D721Med (cell line): ENCODE measurements around the gene AGAP1.

ENCODE experiments used
- DNase-seq: peaks from one replicate; pipeline ENCODE4 v3.0.0; 2011; ENCODE audit warnings: low spot score; ENCODE audit not compliant: insufficient read length
- FAIRE-seq: peaks from 2 replicates; lab custom pipeline; 2011; peaks lifted over from hg19 to GRCh38; lab: Jason Lieb, UNC
- TF ChIP-seq, protein P1 (sequence below): IDR thresholded peaks from 2 replicates; pipeline ENCODE4 v1.5.1; 2012; ENCODE audit warnings: mild to moderate bottlenecking, control low read depth; ENCODE audit not compliant: insufficient read depth; ENCODE audit errors: missing control alignments

Gene AGAP1

DNA sequence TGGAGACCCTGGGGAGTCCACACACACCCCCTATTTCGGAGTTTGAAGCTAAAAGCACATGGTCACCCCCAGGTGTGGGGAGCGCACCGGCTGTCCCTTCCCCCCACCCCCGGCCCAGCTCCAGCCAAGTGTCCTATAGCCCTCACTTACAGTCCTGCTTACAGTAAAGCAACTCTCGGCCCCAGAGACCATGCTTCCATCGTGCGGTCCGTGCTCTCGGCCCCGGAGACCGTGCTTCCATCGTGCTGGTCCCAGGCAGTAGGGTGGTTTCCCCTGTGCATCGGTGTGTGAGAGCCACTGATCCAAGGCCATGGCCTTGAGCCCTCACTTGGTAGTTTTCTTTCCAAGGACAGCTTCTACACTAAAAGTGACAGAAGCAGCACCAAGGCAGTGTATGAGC lies 625.6 kb downstream of the AGAP1 start:
- DNase-seq (no peak), FAIRE-seq (no peak)
- TF ChIP-seq, protein P1, sequence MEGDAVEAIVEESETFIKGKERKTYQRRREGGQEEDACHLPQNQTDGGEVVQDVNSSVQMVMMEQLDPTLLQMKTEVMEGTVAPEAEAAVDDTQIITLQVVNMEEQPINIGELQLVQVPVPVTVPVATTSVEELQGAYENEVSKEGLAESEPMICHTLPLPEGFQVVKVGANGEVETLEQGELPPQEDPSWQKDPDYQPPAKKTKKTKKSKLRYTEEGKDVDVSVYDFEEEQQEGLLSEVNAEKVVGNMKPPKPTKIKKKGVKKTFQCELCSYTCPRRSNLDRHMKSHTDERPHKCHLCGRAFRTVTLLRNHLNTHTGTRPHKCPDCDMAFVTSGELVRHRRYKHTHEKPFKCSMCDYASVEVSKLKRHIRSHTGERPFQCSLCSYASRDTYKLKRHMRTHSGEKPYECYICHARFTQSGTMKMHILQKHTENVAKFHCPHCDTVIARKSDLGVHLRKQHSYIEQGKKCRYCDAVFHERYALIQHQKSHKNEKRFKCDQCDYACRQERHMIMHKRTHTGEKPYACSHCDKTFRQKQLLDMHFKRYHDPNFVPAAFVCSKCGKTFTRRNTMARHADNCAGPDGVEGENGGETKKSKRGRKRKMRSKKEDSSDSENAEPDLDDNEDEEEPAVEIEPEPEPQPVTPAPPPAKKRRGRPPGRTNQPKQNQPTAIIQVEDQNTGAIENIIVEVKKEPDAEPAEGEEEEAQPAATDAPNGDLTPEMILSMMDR, result no peak

DNA sequence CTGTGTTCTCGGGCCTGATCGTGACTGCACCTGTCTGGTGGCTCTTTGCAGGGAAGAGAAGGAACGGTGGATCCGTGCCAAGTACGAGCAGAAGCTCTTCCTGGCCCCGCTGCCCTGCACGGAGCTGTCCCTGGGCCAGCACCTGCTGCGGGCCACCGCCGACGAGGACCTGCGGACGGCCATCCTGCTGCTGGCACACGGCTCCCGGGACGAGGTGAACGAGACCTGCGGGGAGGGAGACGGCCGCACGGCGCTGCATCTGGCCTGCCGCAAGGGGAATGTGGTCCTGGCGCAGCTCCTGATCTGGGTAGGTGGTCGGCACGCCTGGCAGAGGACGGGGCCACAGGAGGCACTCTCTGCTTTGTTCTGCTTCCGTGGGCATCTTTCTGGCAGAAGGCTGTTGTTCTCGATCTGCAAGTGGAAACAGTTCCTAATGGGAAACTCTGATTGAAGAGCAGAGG lies 626.3 kb downstream of the AGAP1 start:
- TF ChIP-seq, protein P1, result no peak
- no peak for DNase-seq
- FAIRE-seq, result no peak

DNA sequence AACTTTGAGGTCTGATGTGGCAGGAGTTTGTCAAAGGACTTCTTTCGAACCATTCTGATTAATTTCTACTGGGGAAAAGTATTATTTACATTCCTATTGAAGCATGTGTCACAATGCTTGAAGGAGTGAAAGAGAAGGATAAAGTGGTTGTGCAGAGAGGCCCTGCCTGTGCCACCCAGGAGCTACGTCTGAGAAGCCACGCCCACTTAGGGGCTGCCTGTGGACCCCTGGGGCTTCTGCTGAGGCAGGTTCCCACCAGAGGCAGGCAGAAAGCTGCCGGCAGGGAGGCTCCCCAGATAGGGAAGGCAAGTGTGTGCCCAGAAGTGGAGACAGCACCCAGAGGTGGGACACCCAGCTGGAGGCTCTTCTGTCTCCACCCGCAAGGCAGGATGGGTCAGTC lies 627.0 kb downstream of the AGAP1 start:
- TF ChIP-seq, protein P1, result no peak
- FAIRE-seq (no peak), DNase-seq (no peak)

DNA sequence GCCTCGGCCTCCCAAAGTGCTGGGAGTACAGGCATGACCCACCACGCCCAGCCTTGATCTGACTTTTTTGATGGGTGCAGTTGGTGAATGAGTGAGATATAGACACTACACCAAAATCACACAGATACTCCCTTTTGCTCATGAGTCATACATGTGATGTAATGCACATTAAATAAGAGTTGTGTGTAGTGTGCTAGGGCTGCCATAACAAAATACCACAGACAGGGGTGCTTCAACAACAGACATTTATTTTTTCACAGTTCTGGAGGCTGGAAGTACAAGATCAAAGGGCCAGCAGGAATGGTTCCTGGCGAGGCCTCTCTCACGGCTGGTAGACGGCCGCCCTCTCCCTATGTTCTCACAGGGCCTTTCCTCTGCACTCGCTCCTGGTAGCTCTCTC lies 627.7 kb downstream of the AGAP1 start:
- FAIRE-seq (no peak), DNase-seq (no peak)
- TF ChIP-seq, protein P1, result no peak

DNA sequence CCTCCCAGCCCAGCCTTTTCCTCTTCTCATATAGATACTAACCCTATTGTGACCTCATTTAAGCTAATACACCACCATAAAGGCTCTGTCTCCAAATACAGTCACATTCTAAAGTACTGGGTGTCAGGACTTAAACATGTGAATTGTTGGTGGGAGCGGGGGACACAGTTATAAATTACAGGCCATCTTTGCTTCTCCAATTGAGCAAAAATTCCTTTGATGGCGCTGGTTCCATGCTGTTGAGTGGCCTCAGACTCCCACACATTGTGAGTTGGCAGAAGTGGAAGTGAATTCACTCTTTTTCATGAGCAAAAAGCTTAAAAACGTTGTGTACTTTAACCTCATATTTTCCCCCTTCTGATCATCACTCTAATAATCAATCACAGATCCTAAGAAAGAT lies 628.4 kb downstream of the AGAP1 start:
- TF ChIP-seq, protein P1, result no peak
- no peak for DNase-seq
- FAIRE-seq, result no peak

DNA sequence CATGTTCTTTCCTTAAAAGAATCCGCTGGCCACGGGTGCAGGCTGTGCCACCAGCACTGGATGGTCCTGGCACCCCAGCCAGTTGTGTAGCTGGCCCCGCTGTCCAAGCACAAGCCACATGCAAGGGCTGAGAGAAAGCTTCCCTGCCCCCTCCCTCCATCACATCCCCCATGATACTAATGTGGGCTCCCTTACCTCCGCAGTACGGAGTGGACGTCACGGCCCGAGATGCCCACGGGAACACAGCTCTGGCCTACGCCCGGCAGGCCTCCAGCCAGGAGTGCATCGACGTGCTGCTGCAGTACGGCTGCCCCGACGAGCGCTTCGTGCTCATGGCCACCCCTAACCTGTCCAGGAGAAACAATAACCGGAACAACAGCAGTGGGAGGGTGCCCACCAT lies 629.9 kb downstream of the AGAP1 start:
- DNase-seq, result no peak
- TF ChIP-seq, protein P1, result no peak
- FAIRE-seq, result no peak

DNA sequence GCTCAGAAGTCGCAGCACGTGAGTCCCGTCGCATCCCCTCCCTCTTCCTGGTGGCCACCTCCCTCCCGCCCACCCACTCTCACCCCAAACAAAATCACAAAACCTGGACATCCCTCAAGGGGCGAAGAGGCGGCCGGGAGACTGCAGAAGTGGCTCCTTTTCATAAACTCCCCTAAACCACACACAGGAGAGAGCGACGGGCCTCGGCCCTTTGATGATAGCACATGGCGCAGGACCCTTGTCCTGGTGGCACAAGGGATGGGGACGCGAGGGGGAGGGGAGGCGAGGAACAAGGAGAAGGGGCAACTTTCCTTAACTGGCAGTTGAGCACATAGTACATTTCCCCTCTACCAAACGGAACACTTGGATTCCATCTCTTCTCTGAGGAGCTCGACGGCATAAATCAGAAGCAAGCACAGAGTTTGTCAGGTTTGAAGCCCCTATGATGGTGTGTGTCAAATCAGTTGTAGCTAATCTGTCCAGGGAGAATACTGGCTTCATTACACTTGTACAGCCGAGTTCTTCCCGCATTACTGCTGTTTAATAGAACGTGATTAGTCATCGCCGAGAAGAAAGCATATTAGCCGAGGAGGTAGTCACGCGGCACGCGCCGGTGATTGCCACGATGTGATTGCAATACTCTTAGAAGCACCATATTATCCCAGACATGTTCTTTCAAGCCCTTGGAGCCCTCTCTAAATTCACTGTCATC lies 630.5 kb downstream of the AGAP1 start:
- TF ChIP-seq, protein P1, result no peak
- FAIRE-seq (no peak), DNase-seq (no peak)
